ENCODE data around the gene DAB2IP. TPM values are rescaled to one million over a fixed set of nuclear protein-coding genes. Genes with fewer than 3 reads are reported as not detected.

Gene DAB2IP
- polyA plus RNA-seq, 1 donor from 2014 or later: 17.3 TPM

DNA sequence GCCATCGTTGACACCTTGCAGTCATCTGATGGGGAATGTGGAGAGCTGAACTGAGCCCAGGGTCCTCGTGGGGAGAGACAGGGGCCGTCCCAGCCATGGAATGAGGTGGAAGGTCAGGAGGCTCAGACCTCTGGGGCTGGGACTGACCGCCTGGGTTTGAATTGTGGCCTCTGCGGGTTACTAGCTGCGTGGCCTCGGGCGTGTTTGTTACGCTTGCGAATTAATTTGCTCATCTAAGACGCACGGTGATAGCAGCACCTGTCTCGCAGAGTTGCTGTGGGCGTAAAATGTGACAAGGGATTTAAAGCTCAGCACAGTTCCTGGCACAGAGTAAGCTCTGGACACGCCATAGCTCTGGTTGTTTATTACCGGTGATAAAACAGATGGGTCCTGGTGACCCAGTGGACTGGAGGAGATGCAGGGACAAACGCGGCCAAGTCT lies 19.4 kb upstream of the DAB2IP start:
- H3F3A ChIP-seq (ENCODE audit: insufficient read depth, low read length, poor library complexity, severe bottlenecking): no peaks in the 10 kb centered on the region
- no peak overlapping the region for H3K4me3 ChIP-seq (ENCODE audit: low read length)
- no peaks in the 10 kb centered on the region for H3K27me3 ChIP-seq (ENCODE audit: insufficient read depth, low read depth, low read length)
- H3K9me2 ChIP-seq (ENCODE audit: insufficient read depth, low read length): no peaks in the 10 kb centered on the region
- H3K27ac ChIP-seq (ENCODE audit: low read length): no peak overlapping the region
- no peak overlapping the region for H3K9ac ChIP-seq (ENCODE audit: low read length)
- no peak overlapping the region for H2AFZ ChIP-seq (ENCODE audit: low read depth, low read length)
- no peaks in the 10 kb centered on the region for H3K9me3 ChIP-seq (ENCODE audit: low read length)
- H3K79me2 ChIP-seq (replicated peaks; ENCODE audit: insufficient read depth, low read length): no peaks in the 10 kb centered on the region
- H3K4me2 ChIP-seq (ENCODE audit: low read length): no peak overlapping the region
- TF ChIP-seq, protein P1, sequence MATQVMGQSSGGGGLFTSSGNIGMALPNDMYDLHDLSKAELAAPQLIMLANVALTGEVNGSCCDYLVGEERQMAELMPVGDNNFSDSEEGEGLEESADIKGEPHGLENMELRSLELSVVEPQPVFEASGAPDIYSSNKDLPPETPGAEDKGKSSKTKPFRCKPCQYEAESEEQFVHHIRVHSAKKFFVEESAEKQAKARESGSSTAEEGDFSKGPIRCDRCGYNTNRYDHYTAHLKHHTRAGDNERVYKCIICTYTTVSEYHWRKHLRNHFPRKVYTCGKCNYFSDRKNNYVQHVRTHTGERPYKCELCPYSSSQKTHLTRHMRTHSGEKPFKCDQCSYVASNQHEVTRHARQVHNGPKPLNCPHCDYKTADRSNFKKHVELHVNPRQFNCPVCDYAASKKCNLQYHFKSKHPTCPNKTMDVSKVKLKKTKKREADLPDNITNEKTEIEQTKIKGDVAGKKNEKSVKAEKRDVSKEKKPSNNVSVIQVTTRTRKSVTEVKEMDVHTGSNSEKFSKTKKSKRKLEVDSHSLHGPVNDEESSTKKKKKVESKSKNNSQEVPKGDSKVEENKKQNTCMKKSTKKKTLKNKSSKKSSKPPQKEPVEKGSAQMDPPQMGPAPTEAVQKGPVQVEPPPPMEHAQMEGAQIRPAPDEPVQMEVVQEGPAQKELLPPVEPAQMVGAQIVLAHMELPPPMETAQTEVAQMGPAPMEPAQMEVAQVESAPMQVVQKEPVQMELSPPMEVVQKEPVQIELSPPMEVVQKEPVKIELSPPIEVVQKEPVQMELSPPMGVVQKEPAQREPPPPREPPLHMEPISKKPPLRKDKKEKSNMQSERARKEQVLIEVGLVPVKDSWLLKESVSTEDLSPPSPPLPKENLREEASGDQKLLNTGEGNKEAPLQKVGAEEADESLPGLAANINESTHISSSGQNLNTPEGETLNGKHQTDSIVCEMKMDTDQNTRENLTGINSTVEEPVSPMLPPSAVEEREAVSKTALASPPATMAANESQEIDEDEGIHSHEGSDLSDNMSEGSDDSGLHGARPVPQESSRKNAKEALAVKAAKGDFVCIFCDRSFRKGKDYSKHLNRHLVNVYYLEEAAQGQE (IDR thresholded peaks at IDR 0.05; ENCODE audit: borderline replicate concordance): no peak
- TF ChIP-seq RAD21 (conservative IDR thresholded peaks at IDR 0.05) (no peak), MXI1 (conservative IDR thresholded peaks at IDR 0.05; ENCODE audit: poor library complexity, severe bottlenecking) (no peak), EP300 (conservative IDR thresholded peaks at IDR 0.05; ENCODE audit: poor library complexity, severe bottlenecking) (no peak), EZH2 (IDR thresholded peaks at IDR 0.05; ENCODE audit: borderline replicate concordance, insufficient read depth, low read length, poor library complexity, severe bottlenecking) (no peak), POLR2AphosphoS5 (IDR thresholded peaks at IDR 0.05) (no peak), SMC3 (conservative IDR thresholded peaks at IDR 0.05; ENCODE audit: poor library complexity) (no peak), TAF1 (IDR thresholded peaks at IDR 0.05; ENCODE audit: low read depth) (no peak)
- TF ChIP-seq, protein P2, sequence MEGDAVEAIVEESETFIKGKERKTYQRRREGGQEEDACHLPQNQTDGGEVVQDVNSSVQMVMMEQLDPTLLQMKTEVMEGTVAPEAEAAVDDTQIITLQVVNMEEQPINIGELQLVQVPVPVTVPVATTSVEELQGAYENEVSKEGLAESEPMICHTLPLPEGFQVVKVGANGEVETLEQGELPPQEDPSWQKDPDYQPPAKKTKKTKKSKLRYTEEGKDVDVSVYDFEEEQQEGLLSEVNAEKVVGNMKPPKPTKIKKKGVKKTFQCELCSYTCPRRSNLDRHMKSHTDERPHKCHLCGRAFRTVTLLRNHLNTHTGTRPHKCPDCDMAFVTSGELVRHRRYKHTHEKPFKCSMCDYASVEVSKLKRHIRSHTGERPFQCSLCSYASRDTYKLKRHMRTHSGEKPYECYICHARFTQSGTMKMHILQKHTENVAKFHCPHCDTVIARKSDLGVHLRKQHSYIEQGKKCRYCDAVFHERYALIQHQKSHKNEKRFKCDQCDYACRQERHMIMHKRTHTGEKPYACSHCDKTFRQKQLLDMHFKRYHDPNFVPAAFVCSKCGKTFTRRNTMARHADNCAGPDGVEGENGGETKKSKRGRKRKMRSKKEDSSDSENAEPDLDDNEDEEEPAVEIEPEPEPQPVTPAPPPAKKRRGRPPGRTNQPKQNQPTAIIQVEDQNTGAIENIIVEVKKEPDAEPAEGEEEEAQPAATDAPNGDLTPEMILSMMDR (IDR thresholded peaks at IDR 0.05; ENCODE audit: poor library complexity, severe bottlenecking): no peak
- H4K20me1 ChIP-seq (ENCODE audit: insufficient read depth): no peaks in the 10 kb centered on the region
- no peaks in the 10 kb centered on the region for H3K36me3 ChIP-seq (ENCODE audit: insufficient read depth, low read length)

DNA sequence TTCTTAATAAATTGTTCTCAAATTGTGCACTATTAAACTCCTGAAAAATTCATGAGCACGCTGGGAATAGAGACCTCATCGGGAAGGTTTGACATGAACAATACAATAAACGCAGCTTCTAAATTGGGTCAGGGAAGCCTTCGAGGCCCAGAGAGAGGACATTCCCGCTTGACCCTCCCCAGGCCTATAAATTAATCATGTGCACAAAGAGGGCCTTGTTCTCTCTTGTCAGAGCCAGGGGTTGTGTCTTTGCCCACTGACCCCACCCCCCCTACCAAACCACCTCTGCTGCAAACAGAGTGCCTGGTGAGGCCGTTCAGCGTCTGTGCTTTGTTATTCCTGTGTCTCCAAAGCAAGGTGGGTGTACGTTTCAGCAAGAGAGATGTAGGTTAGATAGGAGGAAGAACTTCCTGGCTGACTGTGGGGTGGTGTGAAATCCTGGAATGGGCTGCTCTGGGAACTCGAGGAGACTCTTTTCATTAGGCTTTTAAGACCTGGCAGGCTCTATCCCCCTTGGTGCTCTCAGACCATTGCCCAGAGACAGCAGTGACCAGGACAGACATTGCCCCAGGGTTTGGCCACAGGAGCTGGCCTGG lies 18.2 kb upstream of the DAB2IP start:
- H3K4me2 ChIP-seq (ENCODE audit: low read length): no peak overlapping the region
- no peaks in the 10 kb centered on the region for H3K36me3 ChIP-seq (ENCODE audit: insufficient read depth, low read length)
- no peak overlapping the region for H2AFZ ChIP-seq (ENCODE audit: low read depth, low read length)
- no peak overlapping the region for H3K27ac ChIP-seq (ENCODE audit: low read length)
- H4K20me1 ChIP-seq (ENCODE audit: insufficient read depth): no peaks in the 10 kb centered on the region
- H3K9me3 ChIP-seq (ENCODE audit: low read length): no peaks in the 10 kb centered on the region
- TF ChIP-seq, protein P1 (IDR thresholded peaks at IDR 0.05; ENCODE audit: borderline replicate concordance): no peak
- TF ChIP-seq EZH2 (IDR thresholded peaks at IDR 0.05; ENCODE audit: borderline replicate concordance, insufficient read depth, low read length, poor library complexity, severe bottlenecking) (no peak), EP300 (conservative IDR thresholded peaks at IDR 0.05; ENCODE audit: poor library complexity, severe bottlenecking) (no peak), RAD21 (conservative IDR thresholded peaks at IDR 0.05) (no peak), MXI1 (conservative IDR thresholded peaks at IDR 0.05; ENCODE audit: poor library complexity, severe bottlenecking) (no peak), SMC3 (conservative IDR thresholded peaks at IDR 0.05; ENCODE audit: poor library complexity) (no peak), POLR2AphosphoS5 (IDR thresholded peaks at IDR 0.05) (no peak), TAF1 (IDR thresholded peaks at IDR 0.05; ENCODE audit: low read depth) (no peak)
- TF ChIP-seq, protein P2 (IDR thresholded peaks at IDR 0.05; ENCODE audit: poor library complexity, severe bottlenecking): no peak
- no peak overlapping the region for H3K9ac ChIP-seq (ENCODE audit: low read length)
- no peaks in the 10 kb centered on the region for H3K9me2 ChIP-seq (ENCODE audit: insufficient read depth, low read length)
- H3K4me3 ChIP-seq (ENCODE audit: low read length): no peak overlapping the region
- no peaks in the 10 kb centered on the region for H3K27me3 ChIP-seq (ENCODE audit: insufficient read depth, low read depth, low read length)
- H3K79me2 ChIP-seq (replicated peaks; ENCODE audit: insufficient read depth, low read length): no peaks in the 10 kb centered on the region
- H3F3A ChIP-seq (ENCODE audit: insufficient read depth, low read length, poor library complexity, severe bottlenecking): no peaks in the 10 kb centered on the region

Data from neural cell (in vitro differentiated cells).